Hippocampal formation (tissue), 2 donors: ENCODE measurements around the gene ENDOD1.
A peak's percentile ranks its signal among the peaks of the same experiment; 100 is the strongest.

Source experiments
- DNase-seq, 2 donors: peaks; one replicate each; lab custom pipeline; 2025; lab: John Stamatoyannopoulos, UW

The ENDOD1 gene

DNA sequence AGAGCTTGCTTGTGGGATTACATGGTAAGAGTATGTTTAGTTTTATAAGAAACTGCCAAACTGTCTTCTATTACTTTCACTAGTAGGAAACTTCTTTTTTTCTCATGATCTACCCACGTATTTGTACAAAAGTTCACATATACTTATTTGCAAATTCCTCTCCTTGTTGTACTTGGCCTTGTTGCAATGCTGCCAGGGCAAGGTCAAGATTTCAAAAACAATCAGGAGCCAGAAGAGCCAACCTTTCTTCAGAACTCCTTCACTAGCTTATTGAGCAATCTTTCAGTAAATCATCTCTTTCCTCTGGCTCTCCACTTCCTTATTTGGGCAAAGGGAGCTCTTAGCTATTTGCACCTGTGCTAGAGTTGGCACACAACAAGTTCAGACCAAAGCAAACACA, 13.2 kb upstream of the ENDOD1 start:
- no peak for DNase-seq

DNA sequence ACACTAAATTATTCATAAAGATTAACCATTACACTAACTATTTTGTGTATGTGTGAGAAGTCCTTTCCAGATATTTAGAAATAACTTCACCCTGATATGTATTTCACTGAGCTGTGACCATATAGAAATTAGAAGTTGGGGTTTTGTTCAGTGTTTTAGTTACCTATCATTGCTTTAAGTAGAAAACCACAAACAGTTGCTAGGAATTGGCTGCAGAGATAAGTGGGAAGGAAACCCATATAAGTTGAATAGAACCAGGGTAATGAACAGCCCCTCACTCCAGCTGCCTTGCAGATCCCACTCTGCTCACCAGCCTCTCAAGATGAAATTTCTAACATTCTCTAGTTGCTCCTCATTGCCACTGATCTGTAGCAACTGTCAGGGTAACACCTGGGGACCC, 12.7 kb upstream of the ENDOD1 start:
- no peak for DNase-seq

DNA sequence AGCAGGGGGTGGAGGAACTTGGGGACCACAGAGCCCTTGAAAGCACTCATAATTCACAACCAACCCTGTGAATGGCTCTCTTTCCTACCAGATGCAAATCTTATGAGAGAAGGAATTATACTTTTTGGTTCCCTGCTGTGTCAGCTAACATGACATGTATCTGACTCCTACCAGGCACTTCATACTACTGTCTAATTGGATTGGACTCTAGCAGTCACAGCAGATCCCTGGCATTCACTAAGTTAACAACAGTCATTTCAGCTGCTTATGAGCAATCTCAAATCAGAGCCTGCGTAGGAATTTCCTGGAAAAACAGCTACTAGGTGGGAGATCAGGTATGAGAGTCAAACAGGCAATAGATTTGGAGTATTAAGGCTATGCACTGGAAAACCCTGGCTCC, 11.1 kb upstream of the ENDOD1 start:
- no peak for DNase-seq

DNA sequence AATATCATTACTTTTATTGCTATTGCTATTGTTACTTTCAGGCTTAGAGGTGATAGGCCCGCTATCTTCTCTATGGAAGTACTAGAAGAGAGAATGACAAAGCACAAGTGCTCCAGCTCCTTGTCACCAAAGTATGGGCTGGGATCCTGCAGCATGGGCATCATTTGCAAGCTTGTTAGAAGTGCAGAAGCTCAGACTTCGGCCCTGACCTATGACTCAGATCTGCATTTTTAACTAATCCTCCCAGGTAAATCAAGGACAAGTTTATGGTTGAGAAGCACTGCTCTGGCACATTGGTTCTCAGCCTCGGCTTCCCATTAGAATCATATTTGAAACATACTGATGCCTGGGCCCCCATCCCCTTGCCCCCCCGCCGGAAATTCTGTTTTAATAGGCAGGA, 8.6 kb upstream of the ENDOD1 start:
- no peak for DNase-seq

DNA sequence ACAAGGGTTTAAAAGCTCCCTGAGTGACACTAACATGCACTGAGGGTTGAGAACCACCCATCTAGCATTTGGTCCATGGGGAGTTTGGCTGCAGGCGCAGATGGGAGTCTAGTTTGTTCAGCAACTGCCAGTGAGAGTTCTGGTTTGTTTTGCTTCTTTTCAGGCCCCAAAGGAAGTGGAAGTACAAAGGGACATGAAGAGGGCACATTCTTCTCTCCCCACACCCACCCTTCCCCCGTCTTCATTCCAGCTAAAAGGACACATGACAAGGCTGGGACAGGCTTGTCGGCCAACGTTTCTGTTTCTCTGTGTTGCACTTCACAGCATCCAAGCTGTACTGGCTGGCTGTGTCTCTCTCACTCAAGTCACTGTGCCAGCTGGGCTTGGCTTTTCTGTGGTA, 8.2 kb upstream of the ENDOD1 start:
- peak; percentile 72 to 80 for DNase-seq

DNA sequence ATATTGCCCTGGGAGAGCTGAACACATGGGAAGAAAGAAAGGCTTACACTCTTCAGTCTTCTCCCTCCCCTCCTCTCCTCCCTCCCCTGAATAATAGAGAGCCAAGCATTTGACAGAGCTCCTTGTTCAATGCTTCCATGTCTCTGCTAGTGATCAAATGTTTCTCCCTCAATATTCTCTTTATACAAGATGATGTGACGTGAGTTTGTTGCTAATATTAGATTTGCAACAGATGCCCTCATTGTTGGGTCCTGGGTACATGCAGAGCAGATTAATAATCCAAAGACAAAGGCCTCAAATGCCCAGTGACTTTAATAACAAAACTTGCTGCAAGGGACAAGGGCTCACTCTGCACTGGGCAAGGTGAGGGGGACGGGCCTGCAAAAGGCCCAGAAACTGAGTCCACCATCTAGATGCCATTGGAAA, 7.1 kb upstream of the ENDOD1 start:
- peak; percentile 73 to 97 for DNase-seq

DNA sequence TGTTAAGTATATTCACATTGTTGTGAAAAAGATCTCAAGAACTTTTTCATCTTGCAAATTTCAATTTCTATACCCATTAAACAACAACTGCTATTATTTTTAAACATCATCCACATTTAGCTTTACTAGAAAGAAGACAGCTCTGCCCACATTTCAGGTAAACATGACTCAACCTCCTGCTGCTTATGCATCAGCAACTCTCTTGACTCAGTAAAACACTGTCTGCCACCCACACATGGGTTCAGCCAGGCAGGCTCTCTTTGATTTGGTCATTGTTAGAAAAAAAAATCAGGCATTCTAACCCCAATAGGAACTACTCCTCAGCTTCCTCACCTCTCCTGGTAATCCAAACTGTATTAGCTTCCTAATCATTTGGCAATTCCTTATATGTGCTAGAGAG, 5.1 kb upstream of the ENDOD1 start:
- DNase-seq = no peak

DNA sequence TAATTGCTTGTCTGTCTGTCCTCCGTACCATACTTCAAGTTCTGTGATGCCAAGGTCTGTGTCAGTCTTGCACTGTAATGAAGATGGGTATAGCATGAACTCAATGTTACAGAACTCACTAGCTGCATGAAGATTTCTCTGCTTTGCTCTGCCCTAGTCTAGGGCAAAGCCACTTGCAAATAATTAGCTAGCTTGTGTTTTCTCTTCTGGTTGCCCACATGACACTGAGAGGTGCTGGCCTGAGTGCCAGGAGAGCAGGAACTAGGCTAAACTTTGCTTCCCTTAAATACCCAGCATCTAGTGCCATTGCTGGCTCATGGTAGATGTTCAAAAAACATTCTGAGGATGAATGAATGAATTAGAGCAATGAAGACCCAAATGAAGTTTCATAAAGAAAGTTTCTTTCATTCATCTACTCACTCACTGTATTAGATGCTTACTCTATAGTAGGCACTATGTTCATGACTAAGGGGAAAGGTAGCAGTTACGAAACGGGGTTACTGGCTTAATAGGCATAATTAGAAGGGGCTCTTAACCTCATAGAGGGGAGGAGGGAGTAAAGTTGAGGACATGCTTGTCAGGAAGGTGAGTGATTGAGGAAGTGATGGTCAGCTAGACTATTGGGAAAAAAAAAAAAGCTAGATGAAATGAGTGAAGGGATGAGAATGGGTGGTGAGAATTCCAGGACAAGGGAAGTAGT, 4.4 kb upstream of the ENDOD1 start:
- no peak for DNase-seq

DNA sequence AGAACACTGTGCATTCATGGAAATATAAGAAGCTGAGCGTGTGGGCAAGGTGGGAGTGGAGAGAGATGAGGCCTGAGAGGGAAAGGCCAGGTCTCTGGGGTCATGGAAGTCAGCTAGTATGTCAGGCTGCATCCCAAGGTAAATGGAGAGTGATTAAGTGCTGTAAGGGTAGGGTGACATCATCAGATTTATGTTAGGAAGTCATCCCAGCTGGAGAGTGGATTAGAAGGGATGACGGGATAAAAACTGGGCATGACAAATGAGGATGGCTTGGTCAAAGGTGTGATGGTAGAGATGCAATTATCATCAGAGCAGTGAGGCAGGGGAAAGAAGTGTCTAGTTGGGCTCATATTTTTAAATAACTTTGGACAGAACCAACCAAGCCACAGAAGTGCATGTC, 3.5 kb upstream of the ENDOD1 start:
- DNase-seq = no peak

DNA sequence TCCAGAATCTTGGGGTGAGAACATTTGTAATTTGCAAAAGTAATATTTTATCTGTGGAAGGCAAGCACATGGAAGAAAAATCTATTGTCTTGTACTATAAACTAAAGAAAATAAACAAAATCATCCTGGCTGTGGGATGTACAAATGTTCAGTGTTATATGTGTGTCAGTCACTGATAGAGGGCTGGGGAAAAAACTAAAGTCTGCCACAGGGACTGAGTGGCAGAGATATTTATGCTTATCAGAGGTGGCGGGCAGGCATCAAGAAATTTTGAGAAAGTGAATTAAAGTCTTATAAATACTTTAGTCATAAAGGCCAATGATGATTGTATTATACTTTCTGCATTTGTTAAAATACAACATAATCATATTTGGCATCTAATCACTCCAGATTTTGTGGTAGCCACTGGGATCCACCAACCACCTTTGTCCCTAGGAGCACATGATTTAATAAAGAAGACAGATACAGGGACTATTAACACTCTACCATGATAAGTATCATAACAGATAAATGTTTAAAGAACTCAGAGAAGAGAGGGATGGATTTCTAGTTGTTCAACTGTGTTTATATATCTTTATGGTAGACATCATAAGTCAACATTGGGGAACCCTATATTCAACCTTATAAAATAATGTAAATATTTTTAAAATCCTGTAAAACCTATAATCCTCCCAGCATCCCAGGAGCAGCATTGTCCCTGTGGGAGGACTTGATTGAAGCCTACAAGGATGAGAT, 2.6 kb upstream of the ENDOD1 start:
- DNase-seq = no peak

DNA sequence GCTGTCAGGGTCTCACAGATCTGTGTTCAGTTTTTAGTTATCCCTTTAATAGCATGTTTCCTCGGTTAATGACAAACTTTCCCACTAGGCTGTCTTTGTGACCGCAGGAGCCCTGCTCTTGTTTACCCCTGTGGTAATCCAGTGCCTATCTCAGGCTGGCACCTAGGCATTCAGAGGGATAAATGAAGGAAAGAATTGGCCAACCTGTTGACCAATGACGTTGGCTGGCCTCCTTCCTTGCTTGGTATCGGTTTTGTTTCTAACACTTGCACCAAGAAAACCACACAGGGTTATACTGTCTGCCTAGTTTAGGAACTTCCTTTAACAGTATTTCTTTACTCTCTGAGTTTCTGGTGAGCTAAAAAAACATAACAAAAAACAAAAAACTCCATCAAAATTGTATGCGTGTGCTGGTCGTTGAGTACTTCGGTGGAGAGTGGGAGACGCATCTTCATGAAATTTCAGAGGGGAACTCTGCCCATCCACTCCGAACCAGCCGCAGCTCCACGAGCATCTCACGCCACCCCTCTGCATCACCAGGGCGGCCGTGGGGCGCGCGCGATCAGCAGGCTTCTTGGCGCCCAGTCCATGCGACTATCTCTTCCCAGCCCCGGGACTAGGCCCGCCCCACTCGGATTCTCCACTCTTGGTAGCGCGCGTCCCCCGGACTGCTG, 563 bp upstream of the ENDOD1 start:
- DNase-seq = peak in 1 of 2 donors; percentile 47

DNA sequence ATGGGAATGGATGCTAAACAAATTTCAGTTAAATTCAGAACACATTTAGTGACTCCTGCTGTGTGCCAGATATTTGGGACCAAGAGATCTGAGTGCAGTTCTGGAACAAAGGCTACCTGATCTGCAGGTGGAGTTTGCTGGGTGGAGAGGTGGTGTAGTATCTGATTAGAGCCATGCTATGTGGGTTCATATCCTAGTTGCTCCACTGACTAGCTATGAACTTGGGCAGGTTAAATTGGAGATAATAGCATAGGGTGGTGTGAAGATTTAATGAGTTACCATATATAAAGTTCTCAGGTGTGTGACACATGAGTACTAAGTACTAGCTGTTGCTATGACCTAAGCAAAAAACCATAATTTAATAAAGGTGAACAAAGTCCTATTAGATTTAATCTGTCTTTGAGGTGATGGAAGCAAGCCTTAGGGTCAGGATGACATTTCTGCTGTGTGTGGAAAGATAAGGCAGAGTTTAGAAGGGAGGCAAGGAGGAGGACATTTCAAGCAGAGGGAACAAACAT, 2.1 kb downstream of the ENDOD1 start:
- DNase-seq = no peak

DNA sequence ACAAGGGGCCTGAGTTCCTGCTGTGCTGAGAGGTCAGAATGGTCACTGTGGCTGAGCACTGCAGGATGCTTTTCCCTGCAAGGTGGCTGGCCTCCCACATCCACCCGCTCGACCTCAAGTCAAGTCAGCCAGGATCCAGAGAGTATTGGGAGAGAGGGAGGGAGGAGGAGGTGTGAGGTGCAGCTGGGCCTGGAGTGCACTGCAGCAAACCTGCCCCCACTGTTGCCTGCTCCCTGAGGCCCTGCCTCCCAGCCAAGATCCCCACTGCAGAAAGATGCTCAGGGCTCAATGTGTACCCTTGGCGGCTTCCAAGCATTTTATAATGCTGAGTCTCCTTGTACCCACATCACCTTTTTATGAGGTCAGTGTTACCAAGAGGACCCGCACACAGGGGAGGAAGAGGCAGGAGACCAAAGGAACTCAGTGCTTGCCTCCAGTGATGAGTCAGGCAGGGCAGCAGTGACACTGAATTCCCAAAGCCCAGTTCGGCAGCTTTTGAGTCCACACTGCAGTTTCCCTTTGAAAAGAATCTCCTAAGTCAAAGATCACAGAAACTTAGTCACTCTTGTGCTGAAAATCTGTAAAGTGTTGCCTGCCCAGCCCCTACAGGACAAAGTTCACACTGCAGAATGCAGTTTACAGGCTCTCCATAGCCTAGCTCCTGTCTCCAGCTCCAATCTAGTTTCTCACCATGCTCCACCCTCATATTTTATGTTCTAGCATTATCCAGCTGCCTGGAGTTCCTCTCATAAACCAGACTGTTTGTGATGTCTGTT, 3.1 kb downstream of the ENDOD1 start:
- DNase-seq = no peak

DNA sequence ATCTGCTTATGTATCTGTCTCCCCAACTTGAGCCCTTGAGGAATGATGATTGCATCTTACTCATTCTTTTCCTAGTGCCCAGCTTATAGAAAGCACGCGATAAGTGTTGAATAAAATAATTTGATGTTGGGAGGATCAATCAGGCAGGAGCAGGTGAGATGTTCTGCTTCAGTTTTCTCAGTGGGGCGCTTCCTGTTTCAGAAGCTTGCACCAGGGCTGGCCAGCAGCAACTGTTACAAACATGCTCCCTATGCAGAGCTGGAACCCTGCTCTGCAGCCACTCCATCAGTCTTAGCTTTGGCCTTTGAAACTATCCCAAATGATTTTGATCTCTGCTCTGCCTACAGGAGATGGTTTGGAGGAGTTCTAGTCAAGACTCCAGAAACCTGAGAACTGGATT, 3.9 kb downstream of the ENDOD1 start:
- no peak for DNase-seq

DNA sequence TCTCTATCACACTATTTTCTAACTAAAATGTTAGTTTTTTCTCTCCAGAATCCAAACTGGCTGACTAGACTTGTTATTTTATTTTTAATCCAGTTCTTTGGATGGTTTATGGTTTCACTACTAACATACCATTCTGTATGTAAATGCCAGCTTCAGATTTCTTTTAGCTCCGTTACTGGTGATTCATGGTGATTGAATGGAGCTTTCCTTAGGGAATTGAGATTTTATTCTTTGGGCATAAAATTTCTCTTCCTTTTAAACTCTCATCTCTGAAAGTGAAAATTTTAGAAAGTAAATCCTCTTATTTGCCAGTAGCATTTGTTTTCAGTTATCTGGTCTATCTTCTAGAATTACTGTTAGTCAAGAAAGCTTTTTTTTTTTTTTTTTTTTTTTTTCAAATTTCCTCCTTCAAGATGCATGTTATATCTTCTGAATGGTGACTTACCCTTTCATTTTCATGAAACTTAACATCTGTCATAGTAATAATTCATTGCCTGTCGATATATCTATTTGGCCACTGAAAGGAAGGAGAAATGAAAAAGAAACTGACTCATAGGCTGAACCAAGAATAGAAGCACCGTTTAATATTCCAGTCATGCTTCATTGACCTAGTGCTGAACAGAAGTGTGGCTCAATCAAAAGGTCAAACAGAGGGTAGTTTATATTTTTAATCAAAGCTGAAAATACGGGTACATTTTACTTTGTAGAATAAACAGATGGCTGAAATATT, 6.4 kb downstream of the ENDOD1 start:
- peak in 1 of 2 donors; percentile 29 for DNase-seq

DNA sequence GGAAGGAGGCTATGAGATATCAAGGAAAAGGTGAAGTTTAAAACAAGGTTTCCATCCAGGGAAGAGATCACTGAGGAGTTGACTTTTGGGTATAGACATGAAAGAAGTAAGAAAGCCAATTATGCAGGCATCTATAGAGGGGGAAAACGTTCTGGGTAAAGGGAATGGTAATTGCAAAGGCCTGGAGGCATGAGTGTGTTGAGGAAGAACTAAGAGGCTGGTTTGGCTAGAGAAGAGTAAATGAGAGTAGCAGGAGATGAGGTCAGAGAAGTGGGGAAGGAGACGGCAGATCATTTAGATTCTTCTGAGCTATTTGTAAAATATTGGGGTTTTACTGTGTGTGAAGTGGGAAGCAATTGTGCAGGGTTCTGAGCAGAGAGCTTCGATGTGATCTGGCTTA, 7.6 kb downstream of the ENDOD1 start:
- no peak for DNase-seq

DNA sequence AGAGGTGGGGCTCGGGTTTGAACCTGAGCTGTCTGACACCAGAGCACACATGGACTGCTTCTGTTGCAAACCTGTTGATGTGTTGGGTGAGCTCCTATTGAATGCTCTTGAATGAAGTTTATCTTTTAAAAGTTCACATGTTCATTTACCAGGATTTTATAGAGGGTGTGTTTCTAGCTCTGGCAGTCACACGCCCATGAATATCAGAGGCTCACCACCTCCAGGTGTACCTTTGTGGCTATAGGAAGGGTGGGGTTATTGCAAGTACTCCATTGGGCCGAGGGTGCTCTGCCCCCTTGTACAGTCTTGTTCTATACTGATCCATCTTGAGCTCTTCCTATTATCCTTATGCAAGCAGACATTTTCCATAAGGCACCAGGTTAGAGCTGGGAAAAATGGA, 9.2 kb downstream of the ENDOD1 start:
- no peak for DNase-seq

DNA sequence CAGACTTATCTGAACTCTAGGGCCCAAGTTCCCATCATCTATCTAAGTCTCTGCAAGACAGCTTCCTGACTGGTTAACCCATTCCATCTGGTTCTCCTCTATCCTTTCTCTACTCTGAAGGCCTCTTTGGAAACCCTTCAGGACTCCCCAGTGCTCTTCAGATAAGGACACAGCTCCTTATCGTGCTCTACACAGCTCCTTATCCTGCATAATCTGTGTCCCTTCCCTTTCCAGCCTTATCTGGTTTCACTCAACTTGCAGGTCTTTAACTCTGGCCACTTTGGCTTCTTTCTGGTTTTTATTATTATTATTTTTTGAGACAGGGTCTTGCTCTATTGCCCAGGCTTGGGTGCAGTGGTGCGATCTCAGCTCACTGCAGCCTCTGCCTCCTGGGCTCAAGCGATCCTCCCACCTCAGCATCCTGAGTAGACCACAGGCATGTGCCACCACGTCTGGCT, 10.6 kb downstream of the ENDOD1 start:
- no peak for DNase-seq

DNA sequence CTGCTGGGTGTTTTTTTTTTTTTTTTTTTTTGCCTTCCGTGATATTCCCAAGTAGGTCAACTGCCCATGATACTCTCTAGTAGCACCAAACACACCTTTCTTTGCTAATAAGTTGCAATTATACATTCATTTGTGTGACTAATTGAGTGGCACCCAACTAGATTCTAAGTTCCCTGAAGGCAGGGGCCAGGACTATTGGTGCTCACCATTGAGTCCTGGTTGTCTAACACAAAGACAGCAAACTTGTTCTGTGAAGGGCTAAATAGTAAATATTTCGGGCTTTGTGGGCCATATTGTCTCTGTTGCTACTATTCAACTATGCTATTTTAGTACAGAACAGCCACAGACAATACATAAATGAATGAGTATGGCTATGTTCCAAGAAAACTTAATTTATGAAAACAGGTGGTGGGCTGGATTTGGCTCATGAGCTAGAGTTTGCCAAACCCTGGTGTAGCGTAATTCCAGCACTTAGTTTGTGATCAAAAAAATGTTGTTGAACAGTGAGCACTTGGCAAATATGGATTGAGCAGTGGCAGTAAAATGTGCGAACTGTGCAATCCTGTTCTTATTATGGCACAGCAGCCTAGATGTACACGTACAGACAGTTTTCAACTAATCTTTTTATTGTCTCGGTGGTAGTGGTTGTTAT, 11.3 kb downstream of the ENDOD1 start:
- no peak for DNase-seq

DNA sequence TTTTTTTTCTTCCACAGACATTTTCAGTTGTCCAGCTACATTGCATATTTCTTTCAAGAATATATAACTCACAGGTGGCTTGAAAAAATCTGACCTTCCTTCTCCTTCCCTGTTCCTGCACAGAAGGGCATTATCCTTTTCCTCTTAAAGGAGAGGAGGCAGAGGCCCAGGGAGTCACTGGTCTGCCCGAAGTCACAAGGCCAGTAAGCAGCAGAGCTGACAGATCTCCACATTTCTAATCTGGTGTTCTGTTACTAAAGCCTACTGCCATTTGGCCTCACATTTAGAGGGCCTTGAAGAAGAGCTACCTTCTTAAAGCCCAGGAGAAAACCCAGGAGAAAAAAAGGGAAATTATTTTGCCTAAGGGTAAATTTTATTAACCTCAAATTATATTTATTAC, 12.3 kb downstream of the ENDOD1 start:
- DNase-seq = no peak

DNA sequence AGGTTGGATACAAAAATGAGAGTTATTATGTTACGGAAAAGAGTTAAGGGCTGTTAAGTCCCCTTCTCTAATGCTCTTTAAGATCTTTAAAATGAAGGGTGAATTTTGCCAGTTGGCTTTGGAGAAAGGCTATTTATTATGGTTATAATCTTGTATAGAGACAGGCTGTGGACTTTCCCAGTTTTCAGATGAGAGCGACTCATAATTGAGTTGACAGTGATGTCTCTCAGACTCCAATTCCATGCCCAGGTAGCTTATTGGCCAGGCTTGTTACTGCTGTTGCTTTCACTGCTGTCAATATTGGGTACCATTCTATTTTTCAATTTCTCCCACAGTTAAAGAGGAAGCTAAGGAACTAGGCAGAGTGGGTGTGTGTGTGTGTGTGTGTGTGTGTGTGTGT, 13.1 kb downstream of the ENDOD1 start:
- DNase-seq = no peak
